Adrenal gland (tissue), 5 donors: ENCODE results near the gene KRTAP9-3.

Experiments used
- CTCF ChIP-seq, 6 experiments: fragments of 450-650 bp in 4 of 6; fragments of 200-600 bp in 2 of 6; sonication (generic) in 1 of 6; IDR thresholded peaks; 1 replicate in 5 of 6; 2 replicates in 1 of 6; pipeline versions ENCODE4 v1.5.1 to v1.8.0; 2016 to 2021; ENCODE audit warnings: antibody characterized with exemption in 6 of 6, mild to moderate bottlenecking in 2 of 6, moderate library complexity in 1 of 6
- POLR2A ChIP-seq, 2 donors: fragments of 450-650 bp; IDR thresholded peaks; one replicate each; pipeline ENCODE4 v1.6.1; 2017; ENCODE audit warnings: antibody characterized with exemption in 2 of 2, mild to moderate bottlenecking in 2 of 2, moderate library complexity in 1 of 2
- donor health status: DM: no; HTN: no; CAD: no.

GRCh38 chr17:41267711-41268110, 35.5 kb downstream of the KRTAP9-3 start:
- TF ChIP-seq CTCF (IDR thresholded peaks at IDR 0.05) = no peak
- TF ChIP-seq POLR2A (IDR thresholded peaks at IDR 0.05) = no peak
